Measurements from ENCODE around the gene AZIN2. TPM values are rescaled to one million over a fixed set of nuclear protein-coding genes. Genes with fewer than 3 reads are reported as not detected.

The AZIN2 gene
- total and polyA plus RNA-seq, 9 of the 15 experiments (the other 6 are each of a cell fraction or from before 2014, with no cell fraction given), result 0.06 to 0.91 (median 0.42) TPM; not detected in 2

GRCh38 chr1:33085332-33085731, 4.4 kb downstream of the AZIN2 start:
- Histone ChIP-seq H3K4me1 (replicated peaks in 1 of 2; ENCODE audit: control insufficient read depth in 2 of 2, insufficient read depth in 2 of 2, low read length in 2 of 2) (peaks cover 14% of the 10 kb centered on the region in 2 experiments; a peak in 4 of 5 replicates), H3K36me3 (ENCODE audit: control insufficient read depth, insufficient read depth, low read length) (no peaks in the 10 kb centered on the region), H4K20me1 (replicated peaks; ENCODE audit: control insufficient read depth, insufficient read depth, low read length) (peaks cover 26% of the 10 kb centered on the region), H3K27ac (ENCODE audit: extremely low read depth, low read depth, low read length) (no peak overlapping the region), H2AFZ (ENCODE audit: low read depth, low read length) (no peak overlapping the region), H3K4me2 (ENCODE audit: insufficient read depth, low read length) (no peak overlapping the region), H3K9me1 (ENCODE audit: control insufficient read depth, insufficient read depth, low read length) (peaks cover 5% of the 10 kb centered on the region), H3K4me3 (no peak overlapping the region), H3K27me3 (ENCODE audit: control insufficient read depth in 2 of 2, insufficient read depth in 2 of 2, low read length in 2 of 2) (peaks cover 23 to 52% of the 10 kb centered on the region in 2 experiments; a peak in 4 of 5 replicates), H3K9ac (ENCODE audit: insufficient read depth in 1 of 2, low read depth in 2 of 2, low read length in 2 of 2) (no peak overlapping the region), H3K79me2 (ENCODE audit: control insufficient read depth, insufficient read depth, low read length) (no peaks in the 10 kb centered on the region), H3K9me3 (replicated peaks; ENCODE audit: control insufficient read depth, insufficient read depth, low read depth, low read length) (no peaks in the 10 kb centered on the region)
- ATAC-seq (no peak), DNase-seq (ENCODE audit: extremely low read depth in 1 of 4, low spot score in 3 of 4) (no peak), FAIRE-seq (no peak)
- intact Hi-C loops (cut with micrococcal nuclease), result loop anchor here (2.0 to 10.0 kb wide), 3 partner anchors 209 to 683 kb away; no protein-coding TSS in a partner anchor
- ChIA-PET CTCF (ENCODE audit: low intra/inter-chr PET ratio) (interaction anchor here (0.7 to 2.2 kb wide), 4 partner anchors 152 to 1409 kb away, joined by 3 to 15 read pairs (median 9); no protein-coding TSS in a partner anchor), POLR2A (interaction anchor here (0.8 to 1.5 kb wide), 4 partner anchors 9 to 188 kb away, joined by 3 to 7 read pairs (median 3); partner anchors contain the start of gene RNF19B)
- BruUV-seq (replicated peaks), result no TSS peak
- WGBS (ENCODE audit: insufficient coverage, low coverage, missing lambda C conversion rate), result 18% methylated on average over 4 of the region's 4 CpGs
- in situ Hi-C loops (cut with MboI), result no loop called here
- TF ChIP-seq CBX8 (IDR thresholded peaks at IDR 0.05; ENCODE audit: borderline replicate concordance, extremely low read depth, low read depth, low read length, poor library complexity, severe bottlenecking), result no peak
- peak; percentile 42; the same call in 1 of the 2 replicates for TF ChIP-seq IRF9 (tag; IDR thresholded peaks at IDR 0.05)
- TF ChIP-seq, protein P1, sequence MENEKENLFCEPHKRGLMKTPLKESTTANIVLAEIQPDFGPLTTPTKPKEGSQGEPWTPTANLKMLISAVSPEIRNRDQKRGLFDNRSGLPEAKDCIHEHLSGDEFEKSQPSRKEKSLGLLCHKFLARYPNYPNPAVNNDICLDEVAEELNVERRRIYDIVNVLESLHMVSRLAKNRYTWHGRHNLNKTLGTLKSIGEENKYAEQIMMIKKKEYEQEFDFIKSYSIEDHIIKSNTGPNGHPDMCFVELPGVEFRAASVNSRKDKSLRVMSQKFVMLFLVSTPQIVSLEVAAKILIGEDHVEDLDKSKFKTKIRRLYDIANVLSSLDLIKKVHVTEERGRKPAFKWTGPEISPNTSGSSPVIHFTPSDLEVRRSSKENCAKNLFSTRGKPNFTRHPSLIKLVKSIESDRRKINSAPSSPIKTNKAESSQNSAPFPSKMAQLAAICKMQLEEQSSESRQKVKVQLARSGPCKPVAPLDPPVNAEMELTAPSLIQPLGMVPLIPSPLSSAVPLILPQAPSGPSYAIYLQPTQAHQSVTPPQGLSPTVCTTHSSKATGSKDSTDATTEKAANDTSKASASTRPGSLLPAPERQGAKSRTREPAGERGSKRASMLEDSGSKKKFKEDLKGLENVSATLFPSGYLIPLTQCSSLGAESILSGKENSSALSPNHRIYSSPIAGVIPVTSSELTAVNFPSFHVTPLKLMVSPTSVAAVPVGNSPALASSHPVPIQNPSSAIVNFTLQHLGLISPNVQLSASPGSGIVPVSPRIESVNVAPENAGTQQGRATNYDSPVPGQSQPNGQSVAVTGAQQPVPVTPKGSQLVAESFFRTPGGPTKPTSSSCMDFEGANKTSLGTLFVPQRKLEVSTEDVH (IDR thresholded peaks at IDR 0.05; ENCODE audit: low read depth, partially characterized antibody), result no peak
- TF ChIP-seq CEBPB (tag; IDR thresholded peaks at IDR 0.05), result peak; percentile 96
- TF ChIP-seq SMAD4 (CRISPR knock-in tag; conservative IDR thresholded peaks at IDR 0.05), result no peak
- peak; percentile 67 for TF ChIP-seq CEBPG (CRISPR knock-in tag; IDR thresholded peaks at IDR 0.05)
- TF ChIP-seq CEBPG (tag; conservative IDR thresholded peaks at IDR 0.05 in 1 of 2, IDR thresholded peaks at IDR 0.05 in 1 of 2), result peak; percentile 81 to 91
- TF ChIP-seq PTTG1 (tag; IDR thresholded peaks at IDR 0.05; ENCODE audit: low read depth), result no peak
- TF ChIP-seq KAT2B (IDR thresholded peaks at IDR 0.05; ENCODE audit: low read depth, low read length), result no peak
- TF ChIP-seq, protein P2, sequence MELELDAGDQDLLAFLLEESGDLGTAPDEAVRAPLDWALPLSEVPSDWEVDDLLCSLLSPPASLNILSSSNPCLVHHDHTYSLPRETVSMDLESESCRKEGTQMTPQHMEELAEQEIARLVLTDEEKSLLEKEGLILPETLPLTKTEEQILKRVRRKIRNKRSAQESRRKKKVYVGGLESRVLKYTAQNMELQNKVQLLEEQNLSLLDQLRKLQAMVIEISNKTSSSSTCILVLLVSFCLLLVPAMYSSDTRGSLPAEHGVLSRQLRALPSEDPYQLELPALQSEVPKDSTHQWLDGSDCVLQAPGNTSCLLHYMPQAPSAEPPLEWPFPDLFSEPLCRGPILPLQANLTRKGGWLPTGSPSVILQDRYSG (tag; conservative IDR thresholded peaks at IDR 0.05; ENCODE audit: low read depth), result no peak
- no peak for TF ChIP-seq HMBOX1 (IDR thresholded peaks at IDR 0.05)
- TF ChIP-seq FOXA3 (CRISPR knock-in tag; conservative IDR thresholded peaks at IDR 0.05 in 1 of 2, IDR thresholded peaks at IDR 0.05 in 1 of 2), result no peak
- TF ChIP-seq, protein P3, sequence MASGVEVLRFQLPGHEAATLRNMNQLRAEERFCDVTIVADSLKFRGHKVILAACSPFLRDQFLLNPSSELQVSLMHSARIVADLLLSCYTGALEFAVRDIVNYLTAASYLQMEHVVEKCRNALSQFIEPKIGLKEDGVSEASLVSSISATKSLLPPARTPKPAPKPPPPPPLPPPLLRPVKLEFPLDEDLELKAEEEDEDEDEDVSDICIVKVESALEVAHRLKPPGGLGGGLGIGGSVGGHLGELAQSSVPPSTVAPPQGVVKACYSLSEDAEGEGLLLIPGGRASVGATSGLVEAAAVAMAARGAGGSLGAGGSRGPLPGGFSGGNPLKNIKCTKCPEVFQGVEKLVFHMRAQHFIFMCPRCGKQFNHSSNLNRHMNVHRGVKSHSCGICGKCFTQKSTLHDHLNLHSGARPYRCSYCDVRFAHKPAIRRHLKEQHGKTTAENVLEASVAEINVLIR (CRISPR knock-in tag; IDR thresholded peaks at IDR 0.05), result no peak
- no peak for TF ChIP-seq ZNF121 (CRISPR knock-in tag; conservative IDR thresholded peaks at IDR 0.05)

Data from K562 (cell line).